SU-DHL-6 (cell line): ENCODE results near the gene SLF2.

ENCODE experiments used
- H2AFZ ChIP-seq: fragments of 200-600 bp; sonication (generic); 2 replicates; pipeline ENCODE4 v1.6.1; 2014; ENCODE audit warnings: low read depth, mild to moderate bottlenecking, moderate library complexity, mixed read lengths, antibody characterized with exemption, low read length; ENCODE audit not compliant: severe bottlenecking
- H3F3A ChIP-seq: fragments of 200-600 bp; shearing (Covaris generic); 2 replicates; pipeline ENCODE4 v1.6.0; 2016; ENCODE audit warnings: antibody characterized with exemption, mild to moderate bottlenecking; ENCODE audit not compliant: insufficient read depth
- H3K27ac ChIP-seq: fragments of 200-600 bp; sonication (generic); 2 replicates; pipeline ENCODE4 v1.5.1; 2016; ENCODE audit warnings: low read depth, mild to moderate bottlenecking, low read length, moderate library complexity, mixed read lengths
- H3K27me3 ChIP-seq: fragments of 200-600 bp; sonication (generic), shearing (Covaris generic); 2 replicates; pipeline ENCODE4 v1.6.0; 2014; ENCODE audit warnings: mild to moderate bottlenecking, low read length
- H3K36me3 ChIP-seq: fragments of 200-600 bp; sonication (generic); 2 replicates; pipeline ENCODE4 v1.6.1; 2014; ENCODE audit warnings: mild to moderate bottlenecking, low read length, mixed read lengths
- H3K4me2 ChIP-seq: fragments of 300-600, 200-600 bp; shearing (Covaris generic), sonication (generic); 2 replicates; pipeline ENCODE4 v1.6.0; 2014; ENCODE audit warnings: low read length, low read depth, mild to moderate bottlenecking; ENCODE audit not compliant: poor library complexity, severe bottlenecking
- H3K4me3 ChIP-seq: fragments of 200-600 bp; sonication (generic); 2 replicates; pipeline ENCODE4 v1.5.1; 2014; ENCODE audit warnings: antibody characterized with exemption, low read length, mild to moderate bottlenecking, mixed read lengths; ENCODE audit not compliant: insufficient read depth, poor library complexity, severe bottlenecking
- H3K79me2 ChIP-seq: fragments of 200-600 bp; sonication (generic); 2 replicates; pipeline ENCODE4 v1.6.1; 2014; ENCODE audit warnings: mild to moderate bottlenecking, low read length, moderate library complexity; ENCODE audit not compliant: insufficient read depth
- H3K9ac ChIP-seq: fragments of 200-600 bp; sonication (generic); 2 replicates; pipeline ENCODE4 v1.7.0; 2014; ENCODE audit warnings: mild to moderate bottlenecking, low read length
- H3K9me2 ChIP-seq: fragments of 200-600 bp; sonication (generic); replicated peaks from 2 replicates; pipeline ENCODE4 v1.6.1; 2014; ENCODE audit warnings: low read length; ENCODE audit not compliant: insufficient read depth
- H3K9me3 ChIP-seq: fragments of 200-600 bp; sonication (generic); 2 replicates; pipeline ENCODE4 v1.6.1; 2014; ENCODE audit warnings: low read length, mixed read lengths; ENCODE audit not compliant: insufficient read depth
- H4K20me1 ChIP-seq: fragments of 200-600 bp; sonication (generic); 2 replicates; pipeline ENCODE4 v1.6.1; 2014; ENCODE audit warnings: low read depth, mild to moderate bottlenecking, antibody characterized with exemption, low read length, moderate library complexity, mixed read lengths
- EZH2phosphoT487 ChIP-seq: fragments of 200-600 bp; sonication (generic), shearing (Covaris generic); conservative IDR thresholded peaks from 2 replicates; pipeline ENCODE4 v1.6.1; 2018; ENCODE audit warnings: mild to moderate bottlenecking, antibody characterized with exemption, low read length, moderate library complexity, mixed read lengths
- TF ChIP-seq, protein P1 (sequence below): fragments of 200-600 bp; sonication (generic); IDR thresholded peaks from one replicate; pipeline ENCODE4 v1.5.1; 2017; ENCODE audit warnings: antibody characterized with exemption, mild to moderate bottlenecking, low read length, moderate library complexity; ENCODE audit not compliant: insufficient read depth, poor library complexity, severe bottlenecking

Gene SLF2

DNA sequence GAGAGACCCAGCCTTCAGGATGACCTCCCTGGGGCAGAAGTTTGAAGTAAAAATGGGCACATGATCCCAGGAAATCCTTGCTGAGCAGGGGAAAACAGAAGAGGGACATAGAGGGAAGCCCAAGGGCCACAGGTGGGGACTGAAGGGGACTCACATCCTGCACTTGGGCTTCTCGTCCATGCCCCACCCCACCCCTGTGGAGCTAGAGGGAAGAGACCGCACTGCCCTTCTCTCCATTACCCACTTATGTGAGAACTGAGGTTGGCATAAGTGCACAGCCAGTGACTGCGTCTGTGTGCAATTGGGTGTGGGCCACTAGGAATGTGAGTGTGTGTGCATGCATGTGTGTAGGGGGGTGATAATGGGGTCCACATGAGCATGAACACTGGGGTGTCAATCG is 43.4 kb upstream of the SLF2 start:
- Histone ChIP-seq H3F3A (no peaks in the 10 kb centered on the region), H3K9me3 (no peaks in the 10 kb centered on the region), H3K27ac (no peak overlapping the region), H2AFZ (no peak overlapping the region), H3K79me2 (no peaks in the 10 kb centered on the region), H3K36me3 (no peaks in the 10 kb centered on the region), H4K20me1 (no peaks in the 10 kb centered on the region), H3K4me2 (no peak overlapping the region), H3K4me3 (no peak overlapping the region), H3K9ac (no peak overlapping the region), H3K9me2 (no peaks in the 10 kb centered on the region), H3K27me3 (no peaks in the 10 kb centered on the region)
- no peak for TF ChIP-seq EZH2phosphoT487

- H3K79me2 ChIP-seq = no peaks in the 10 kb centered on the region
- no peak overlapping the region for H3K9ac ChIP-seq
- no peaks in the 10 kb centered on the region for H4K20me1 ChIP-seq
- H3K4me3 ChIP-seq = no peak overlapping the region
- no peaks in the 10 kb centered on the region for H3K9me2 ChIP-seq
- no peaks in the 10 kb centered on the region for H3K27me3 ChIP-seq
- H3K4me2 ChIP-seq = no peak overlapping the region
- no peak for TF ChIP-seq EZH2phosphoT487
- TF ChIP-seq, protein P1, sequence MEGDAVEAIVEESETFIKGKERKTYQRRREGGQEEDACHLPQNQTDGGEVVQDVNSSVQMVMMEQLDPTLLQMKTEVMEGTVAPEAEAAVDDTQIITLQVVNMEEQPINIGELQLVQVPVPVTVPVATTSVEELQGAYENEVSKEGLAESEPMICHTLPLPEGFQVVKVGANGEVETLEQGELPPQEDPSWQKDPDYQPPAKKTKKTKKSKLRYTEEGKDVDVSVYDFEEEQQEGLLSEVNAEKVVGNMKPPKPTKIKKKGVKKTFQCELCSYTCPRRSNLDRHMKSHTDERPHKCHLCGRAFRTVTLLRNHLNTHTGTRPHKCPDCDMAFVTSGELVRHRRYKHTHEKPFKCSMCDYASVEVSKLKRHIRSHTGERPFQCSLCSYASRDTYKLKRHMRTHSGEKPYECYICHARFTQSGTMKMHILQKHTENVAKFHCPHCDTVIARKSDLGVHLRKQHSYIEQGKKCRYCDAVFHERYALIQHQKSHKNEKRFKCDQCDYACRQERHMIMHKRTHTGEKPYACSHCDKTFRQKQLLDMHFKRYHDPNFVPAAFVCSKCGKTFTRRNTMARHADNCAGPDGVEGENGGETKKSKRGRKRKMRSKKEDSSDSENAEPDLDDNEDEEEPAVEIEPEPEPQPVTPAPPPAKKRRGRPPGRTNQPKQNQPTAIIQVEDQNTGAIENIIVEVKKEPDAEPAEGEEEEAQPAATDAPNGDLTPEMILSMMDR = peak; percentile 51
- no peaks in the 10 kb centered on the region for H3K36me3 ChIP-seq
- H2AFZ ChIP-seq = no peak overlapping the region
- no peaks in the 10 kb centered on the region for H3F3A ChIP-seq
- H3K27ac ChIP-seq = no peak overlapping the region
- H3K9me3 ChIP-seq = no peaks in the 10 kb centered on the region
Measured at GRCh38 chr10:100872034-100872791, 40.5 kb upstream of the SLF2 start.

- Histone ChIP-seq H3K27ac (no peak overlapping the region), H3K79me2 (no peaks in the 10 kb centered on the region), H3F3A (no peaks in the 10 kb centered on the region), H3K36me3 (no peaks in the 10 kb centered on the region), H4K20me1 (no peaks in the 10 kb centered on the region), H3K9me2 (no peaks in the 10 kb centered on the region), H2AFZ (no peak overlapping the region), H3K9ac (no peak overlapping the region), H3K27me3 (no peaks in the 10 kb centered on the region), H3K4me3 (no peak overlapping the region), H3K9me3 (no peaks in the 10 kb centered on the region), H3K4me2 (no peak overlapping the region)
- no peak for TF ChIP-seq EZH2phosphoT487
Measured at GRCh38 chr10:100873146-100873826, 39.5 kb upstream of the SLF2 start.

GRCh38 chr10:100873827-100874326 is 38.9 kb upstream of the SLF2 start:
- Histone ChIP-seq H2AFZ (no peak overlapping the region), H3K4me2 (no peak overlapping the region), H3K4me3 (no peak overlapping the region), H3F3A (no peaks in the 10 kb centered on the region), H4K20me1 (no peaks in the 10 kb centered on the region), H3K9me3 (no peaks in the 10 kb centered on the region), H3K36me3 (no peaks in the 10 kb centered on the region), H3K9me2 (no peaks in the 10 kb centered on the region), H3K27ac (no peak overlapping the region), H3K27me3 (no peaks in the 10 kb centered on the region), H3K9ac (no peak overlapping the region), H3K79me2 (no peaks in the 10 kb centered on the region)
- TF ChIP-seq, protein P1 = no peak
- no peak for TF ChIP-seq EZH2phosphoT487
